ENCODE results near the gene MPV17. TPM values are rescaled to one million over a fixed set of nuclear protein-coding genes. Genes with fewer than 3 reads are reported as not detected.
A peak's percentile ranks its signal among the peaks of the same experiment; 100 is the strongest.

The MPV17 gene
- total and polyA plus RNA-seq, 2 of the 13 experiments (the other 11 are each of a cell fraction or from before 2014, with no cell fraction given): 48.9 to 129 TPM

DNA sequence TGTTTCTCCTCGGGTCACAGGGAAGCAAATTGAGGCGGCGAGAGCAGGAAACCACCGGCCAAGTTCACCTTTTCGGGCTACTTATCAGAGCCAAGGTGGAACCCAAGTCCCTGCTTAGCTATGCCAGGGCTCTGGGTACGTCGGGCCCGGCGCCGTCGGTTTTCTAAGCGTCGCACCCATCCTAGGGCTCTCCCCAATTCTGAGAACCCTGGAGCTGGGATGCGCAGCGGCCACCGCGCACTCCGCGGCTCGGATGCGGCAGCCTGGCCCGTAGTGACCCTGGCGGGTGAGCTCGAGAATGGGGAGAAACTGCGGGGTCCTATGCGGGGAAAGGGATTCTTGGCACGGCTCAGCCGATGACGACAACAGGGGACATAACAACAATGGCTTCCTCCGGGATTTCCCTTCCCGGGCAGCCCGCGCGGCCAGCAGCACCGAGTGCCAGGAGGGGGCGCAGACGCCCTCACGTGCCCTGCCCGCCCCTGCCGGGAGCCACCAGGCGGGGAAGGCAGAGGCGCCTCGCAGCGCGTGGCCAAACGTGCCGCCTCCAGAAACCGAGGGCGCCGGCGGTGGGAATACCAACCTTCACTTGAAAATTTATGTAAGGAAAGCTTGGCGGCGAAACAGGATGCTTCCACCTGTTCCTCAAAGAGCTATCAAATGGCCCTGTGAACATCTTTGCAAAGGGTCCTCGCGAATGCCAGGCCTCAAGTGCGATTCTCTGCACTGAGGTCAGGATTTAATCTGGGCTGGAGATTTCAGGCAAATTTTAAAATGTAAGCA lies 58.0 kb downstream of the MPV17 start (continued):
- TF ChIP-seq, protein P1, sequence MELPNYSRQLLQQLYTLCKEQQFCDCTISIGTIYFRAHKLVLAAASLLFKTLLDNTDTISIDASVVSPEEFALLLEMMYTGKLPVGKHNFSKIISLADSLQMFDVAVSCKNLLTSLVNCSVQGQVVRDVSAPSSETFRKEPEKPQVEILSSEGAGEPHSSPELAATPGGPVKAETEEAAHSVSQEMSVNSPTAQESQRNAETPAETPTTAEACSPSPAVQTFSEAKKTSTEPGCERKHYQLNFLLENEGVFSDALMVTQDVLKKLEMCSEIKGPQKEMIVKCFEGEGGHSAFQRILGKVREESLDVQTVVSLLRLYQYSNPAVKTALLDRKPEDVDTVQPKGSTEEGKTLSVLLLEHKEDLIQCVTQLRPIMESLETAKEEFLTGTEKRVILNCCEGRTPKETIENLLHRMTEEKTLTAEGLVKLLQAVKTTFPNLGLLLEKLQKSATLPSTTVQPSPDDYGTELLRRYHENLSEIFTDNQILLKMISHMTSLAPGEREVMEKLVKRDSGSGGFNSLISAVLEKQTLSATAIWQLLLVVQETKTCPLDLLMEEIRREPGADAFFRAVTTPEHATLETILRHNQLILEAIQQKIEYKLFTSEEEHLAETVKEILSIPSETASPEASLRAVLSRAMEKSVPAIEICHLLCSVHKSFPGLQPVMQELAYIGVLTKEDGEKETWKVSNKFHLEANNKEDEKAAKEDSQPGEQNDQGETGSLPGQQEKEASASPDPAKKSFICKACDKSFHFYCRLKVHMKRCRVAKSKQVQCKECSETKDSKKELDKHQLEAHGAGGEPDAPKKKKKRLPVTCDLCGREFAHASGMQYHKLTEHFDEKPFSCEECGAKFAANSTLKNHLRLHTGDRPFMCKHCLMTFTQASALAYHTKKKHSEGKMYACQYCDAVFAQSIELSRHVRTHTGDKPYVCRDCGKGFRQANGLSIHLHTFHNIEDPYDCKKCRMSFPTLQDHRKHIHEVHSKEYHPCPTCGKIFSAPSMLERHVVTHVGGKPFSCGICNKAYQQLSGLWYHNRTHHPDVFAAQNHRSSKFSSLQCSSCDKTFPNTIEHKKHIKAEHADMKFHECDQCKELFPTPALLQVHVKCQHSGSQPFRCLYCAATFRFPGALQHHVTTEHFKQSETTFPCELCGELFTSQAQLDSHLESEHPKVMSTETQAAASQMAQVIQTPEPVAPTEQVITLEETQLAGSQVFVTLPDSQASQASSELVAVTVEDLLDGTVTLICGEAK (IDR thresholded peaks at IDR 0.05): no peak
- TF ChIP-seq, protein P1 (CRISPR knock-in tag; IDR thresholded peaks at IDR 0.05): peak; percentile 87; the same call in 1 of the 2 replicates
- TF ChIP-seq RXRA (CRISPR knock-in tag; IDR thresholded peaks at IDR 0.05) (peak; percentile 86), SMAD9 (CRISPR knock-in tag; IDR thresholded peaks at IDR 0.05) (no peak), FOXA1 (IDR thresholded peaks at IDR 0.05) (no peak), FOXA1 (CRISPR knock-in tag; IDR thresholded peaks at IDR 0.05) (no peak), ZNF878 (CRISPR knock-in tag; IDR thresholded peaks at IDR 0.05) (0 out of 2 replicates have a peak, but pooled peaks have one; percentile 47), MEF2D (CRISPR knock-in tag; IDR thresholded peaks at IDR 0.05) (0 out of 2 replicates have a peak, but pooled peaks have one; percentile 46), MED13 (CRISPR knock-in tag; IDR thresholded peaks at IDR 0.05) (0 out of 2 replicates have a peak, but pooled peaks have one; percentile 54), ZNF446 (CRISPR knock-in tag; IDR thresholded peaks at IDR 0.05) (peak; percentile 94), NR2F6 (IDR thresholded peaks at IDR 0.05) (no peak), NR2F6 (CRISPR knock-in tag; IDR thresholded peaks at IDR 0.05) (peak; percentile 55; the same call in 1 of the 2 replicates), NR1H2 (CRISPR knock-in tag; IDR thresholded peaks at IDR 0.05; ENCODE audit: borderline replicate concordance, low read depth) (peak; percentile 93), AKAP8 (CRISPR knock-in tag; IDR thresholded peaks at IDR 0.05) (no peak)
- TF ChIP-seq, protein P2, sequence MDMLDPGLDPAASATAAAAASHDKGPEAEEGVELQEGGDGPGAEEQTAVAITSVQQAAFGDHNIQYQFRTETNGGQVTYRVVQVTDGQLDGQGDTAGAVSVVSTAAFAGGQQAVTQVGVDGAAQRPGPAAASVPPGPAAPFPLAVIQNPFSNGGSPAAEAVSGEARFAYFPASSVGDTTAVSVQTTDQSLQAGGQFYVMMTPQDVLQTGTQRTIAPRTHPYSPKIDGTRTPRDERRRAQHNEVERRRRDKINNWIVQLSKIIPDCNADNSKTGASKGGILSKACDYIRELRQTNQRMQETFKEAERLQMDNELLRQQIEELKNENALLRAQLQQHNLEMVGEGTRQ (IDR thresholded peaks at IDR 0.05; ENCODE audit: low read depth, low read length): peak; percentile 67
- TF ChIP-seq, protein P2 (CRISPR knock-in tag; IDR thresholded peaks at IDR 0.05; ENCODE audit: borderline replicate concordance): peak; percentile 80; the same call in 1 of the 2 replicates
- TF ChIP-seq, protein P3, sequence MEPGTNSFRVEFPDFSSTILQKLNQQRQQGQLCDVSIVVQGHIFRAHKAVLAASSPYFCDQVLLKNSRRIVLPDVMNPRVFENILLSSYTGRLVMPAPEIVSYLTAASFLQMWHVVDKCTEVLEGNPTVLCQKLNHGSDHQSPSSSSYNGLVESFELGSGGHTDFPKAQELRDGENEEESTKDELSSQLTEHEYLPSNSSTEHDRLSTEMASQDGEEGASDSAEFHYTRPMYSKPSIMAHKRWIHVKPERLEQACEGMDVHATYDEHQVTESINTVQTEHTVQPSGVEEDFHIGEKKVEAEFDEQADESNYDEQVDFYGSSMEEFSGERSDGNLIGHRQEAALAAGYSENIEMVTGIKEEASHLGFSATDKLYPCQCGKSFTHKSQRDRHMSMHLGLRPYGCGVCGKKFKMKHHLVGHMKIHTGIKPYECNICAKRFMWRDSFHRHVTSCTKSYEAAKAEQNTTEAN (CRISPR knock-in tag; conservative IDR thresholded peaks at IDR 0.05): 0 out of 2 replicates have a peak, but pooled peaks have one; percentile 19

Data from HepG2 (cell line).